ENCODE measurements around the gene MAL.

The MAL gene

GRCh38 chr2:95059656-95060370 is 34.3 kb downstream of the MAL start:
- peaks cover 1% of the 10 kb centered on the region for H3K36me3 Mint-ChIP-seq (ENCODE audit: insufficient read depth)
- no peak overlapping the region for H3K4me3 Mint-ChIP-seq
- H3K27me3 Mint-ChIP-seq: peaks cover 69% of the 10 kb centered on the region
- no peak overlapping the region for H3K27ac Mint-ChIP-seq (ENCODE audit: low read depth)
- H3K4me1 Mint-ChIP-seq: peaks cover 11% of the 10 kb centered on the region
- H3K9me3 Mint-ChIP-seq: no peaks in the 10 kb centered on the region
- DNase-seq (ENCODE audit: low spot score in 2 of 2): no peak
- ATAC-seq (replicated peaks; ENCODE audit: extremely low read depth, poor library complexity, severe bottlenecking): no peak

- Mint-ChIP-seq H3K4me1 (peaks cover 11% of the 10 kb centered on the region), H3K27me3 (peaks cover 69% of the 10 kb centered on the region), H3K36me3 (ENCODE audit: insufficient read depth) (peaks cover 1% of the 10 kb centered on the region), H3K4me3 (no peak overlapping the region), H3K27ac (ENCODE audit: low read depth) (no peak overlapping the region), H3K9me3 (no peaks in the 10 kb centered on the region)
- ATAC-seq (replicated peaks; ENCODE audit: extremely low read depth, poor library complexity, severe bottlenecking) (no peak), DNase-seq (ENCODE audit: low spot score in 2 of 2) (no peak)
Measured at GRCh38 chr2:95060446-95061118, 35.1 kb downstream of the MAL start.

- Mint-ChIP-seq H3K27ac (ENCODE audit: low read depth) (no peak overlapping the region), H3K4me1 (peaks cover 11% of the 10 kb centered on the region), H3K9me3 (no peaks in the 10 kb centered on the region), H3K36me3 (ENCODE audit: insufficient read depth) (peaks cover 1% of the 10 kb centered on the region), H3K27me3 (peaks cover 64% of the 10 kb centered on the region), H3K4me3 (no peak overlapping the region)
- DNase-seq (ENCODE audit: low spot score in 2 of 2) (no peak), ATAC-seq (replicated peaks; ENCODE audit: extremely low read depth, poor library complexity, severe bottlenecking) (no peak)
Measured at GRCh38 chr2:95061119-95061512, 35.6 kb downstream of the MAL start.

GRCh38 chr2:95061601-95062183 is 36.2 kb downstream of the MAL start:
- H3K27me3 Mint-ChIP-seq: peaks cover 58% of the 10 kb centered on the region
- no peaks in the 10 kb centered on the region for H3K9me3 Mint-ChIP-seq
- no peak overlapping the region for H3K4me3 Mint-ChIP-seq
- peaks cover 11% of the 10 kb centered on the region for H3K4me1 Mint-ChIP-seq
- no peak for DNase-seq (ENCODE audit: low spot score in 2 of 2)
- ATAC-seq (replicated peaks; ENCODE audit: extremely low read depth, poor library complexity, severe bottlenecking): no peak
- H3K36me3 Mint-ChIP-seq (ENCODE audit: insufficient read depth): peaks cover 1% of the 10 kb centered on the region
- no peak overlapping the region for H3K27ac Mint-ChIP-seq (ENCODE audit: low read depth)

- no peak for DNase-seq (ENCODE audit: low spot score in 2 of 2)
- no peak for ATAC-seq (replicated peaks; ENCODE audit: extremely low read depth, poor library complexity, severe bottlenecking)
- H3K27ac Mint-ChIP-seq (ENCODE audit: low read depth): no peak overlapping the region
- H3K36me3 Mint-ChIP-seq (ENCODE audit: insufficient read depth): peaks cover 1% of the 10 kb centered on the region
- no peaks in the 10 kb centered on the region for H3K9me3 Mint-ChIP-seq
- no peak overlapping the region for H3K4me3 Mint-ChIP-seq
- peaks cover 53% of the 10 kb centered on the region for H3K27me3 Mint-ChIP-seq
- H3K4me1 Mint-ChIP-seq: peaks cover 11% of the 10 kb centered on the region
Measured at GRCh38 chr2:95062242-95063085, 37.0 kb downstream of the MAL start.

GRCh38 chr2:95063086-95063958 is 37.8 kb downstream of the MAL start:
- H3K4me1 Mint-ChIP-seq: peaks cover 11% of the 10 kb centered on the region
- peaks cover 48% of the 10 kb centered on the region for H3K27me3 Mint-ChIP-seq
- H3K9me3 Mint-ChIP-seq: no peaks in the 10 kb centered on the region
- H3K4me3 Mint-ChIP-seq: no peak overlapping the region
- DNase-seq (ENCODE audit: low spot score in 2 of 2): no peak
- H3K27ac Mint-ChIP-seq (ENCODE audit: low read depth): no peak overlapping the region
- H3K36me3 Mint-ChIP-seq (ENCODE audit: insufficient read depth): no peaks in the 10 kb centered on the region
- no peak for ATAC-seq (replicated peaks; ENCODE audit: extremely low read depth, poor library complexity, severe bottlenecking)

GRCh38 chr2:95068256-95068655 is 42.7 kb downstream of the MAL start:
- no peak for DNase-seq (ENCODE audit: low spot score in 2 of 2)
- no peak for ATAC-seq (replicated peaks; ENCODE audit: extremely low read depth, poor library complexity, severe bottlenecking)
- no peaks in the 10 kb centered on the region for H3K36me3 Mint-ChIP-seq (ENCODE audit: insufficient read depth)
- no peak overlapping the region for H3K4me3 Mint-ChIP-seq
- no peak overlapping the region for H3K27ac Mint-ChIP-seq (ENCODE audit: low read depth)
- H3K4me1 Mint-ChIP-seq: no peaks in the 10 kb centered on the region
- H3K27me3 Mint-ChIP-seq: peaks cover 24% of the 10 kb centered on the region
- H3K9me3 Mint-ChIP-seq: no peaks in the 10 kb centered on the region

- H3K4me3 Mint-ChIP-seq: no peak overlapping the region
- no peak overlapping the region for H3K27ac Mint-ChIP-seq (ENCODE audit: low read depth)
Measured at GRCh38 chr2:95069465-95069864, 44.0 kb downstream of the MAL start.

GRCh38 chr2:95071856-95072255 is 46.3 kb downstream of the MAL start:
- ATAC-seq (replicated peaks; ENCODE audit: extremely low read depth, poor library complexity, severe bottlenecking) (no peak), DNase-seq (ENCODE audit: low spot score in 2 of 2) (no peak)
- peaks cover 14% of the 10 kb centered on the region for H3K27me3 Mint-ChIP-seq
- no peaks in the 10 kb centered on the region for H3K9me3 Mint-ChIP-seq
- H3K4me1 Mint-ChIP-seq: peaks cover 14% of the 10 kb centered on the region
- no peak overlapping the region for H3K27ac Mint-ChIP-seq (ENCODE audit: low read depth)
- no peaks in the 10 kb centered on the region for H3K36me3 Mint-ChIP-seq (ENCODE audit: insufficient read depth)
- H3K4me3 Mint-ChIP-seq: no peak overlapping the region

More at GRCh38 chr2:95069465-95069864, 44.0 kb downstream of the MAL start:
- DNase-seq (ENCODE audit: low spot score in 2 of 2) (no peak), ATAC-seq (replicated peaks; ENCODE audit: extremely low read depth, poor library complexity, severe bottlenecking) (no peak)
- Mint-ChIP-seq H3K36me3 (ENCODE audit: insufficient read depth) (no peaks in the 10 kb centered on the region), H3K4me1 (peaks cover 6% of the 10 kb centered on the region), H3K27me3 (peaks cover 14% of the 10 kb centered on the region), H3K9me3 (no peaks in the 10 kb centered on the region)

- Mint-ChIP-seq H3K27me3 (peaks cover 14% of the 10 kb centered on the region), H3K4me3 (no peak overlapping the region), H3K27ac (ENCODE audit: low read depth) (no peak overlapping the region), H3K36me3 (ENCODE audit: insufficient read depth) (no peaks in the 10 kb centered on the region), H3K9me3 (no peaks in the 10 kb centered on the region), H3K4me1 (peaks cover 18% of the 10 kb centered on the region)
- ATAC-seq (replicated peaks; ENCODE audit: extremely low read depth, poor library complexity, severe bottlenecking) (no peak), DNase-seq (ENCODE audit: low spot score in 2 of 2) (no peak)
Measured at GRCh38 chr2:95072424-95072823, 46.9 kb downstream of the MAL start.

- H3K36me3 Mint-ChIP-seq (ENCODE audit: insufficient read depth): no peaks in the 10 kb centered on the region
- peak overlapping the region; percentile 43 for H3K4me3 Mint-ChIP-seq
- no peaks in the 10 kb centered on the region for H3K9me3 Mint-ChIP-seq
- H3K27ac Mint-ChIP-seq (ENCODE audit: low read depth): no peak overlapping the region
- DNase-seq (ENCODE audit: low spot score in 2 of 2) (no peak), ATAC-seq (replicated peaks; ENCODE audit: extremely low read depth, poor library complexity, severe bottlenecking) (no peak)
- peaks cover 26% of the 10 kb centered on the region for H3K4me1 Mint-ChIP-seq
- H3K27me3 Mint-ChIP-seq: peaks cover 14% of the 10 kb centered on the region
Measured at GRCh38 chr2:95073856-95074662, 48.6 kb downstream of the MAL start.

Measured in central memory CD8-positive, alpha-beta T cell (primary cell).